ENCODE data around the gene AXDND1.

DNA sequence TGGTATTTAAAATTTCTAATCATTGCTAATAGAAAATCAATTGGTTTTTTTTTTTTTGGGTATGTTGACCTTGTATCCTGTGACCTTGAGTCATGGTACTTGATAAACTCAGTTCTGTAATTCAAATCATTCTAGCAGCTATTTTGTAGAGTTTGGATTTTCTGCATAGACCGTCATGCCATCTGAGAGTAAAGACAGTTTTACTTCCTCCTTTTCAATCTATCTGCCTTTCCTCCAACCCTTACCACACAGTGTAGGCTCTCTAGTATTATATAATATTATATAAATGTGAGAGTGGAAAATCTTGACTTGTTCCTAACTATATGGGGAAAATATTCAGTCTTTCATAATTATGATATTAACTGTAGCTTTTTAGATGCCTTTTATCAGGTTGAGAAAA, 232.9 kb downstream of the AXDND1 start:
- TF ChIP-seq SIN3A (conservative IDR thresholded peaks at IDR 0.05 in 1 of 2, IDR thresholded peaks at IDR 0.05 in 1 of 2; ENCODE audit: low read depth in 1 of 2, low read length in 2 of 2) = no peak
- TF ChIP-seq, protein P1, sequence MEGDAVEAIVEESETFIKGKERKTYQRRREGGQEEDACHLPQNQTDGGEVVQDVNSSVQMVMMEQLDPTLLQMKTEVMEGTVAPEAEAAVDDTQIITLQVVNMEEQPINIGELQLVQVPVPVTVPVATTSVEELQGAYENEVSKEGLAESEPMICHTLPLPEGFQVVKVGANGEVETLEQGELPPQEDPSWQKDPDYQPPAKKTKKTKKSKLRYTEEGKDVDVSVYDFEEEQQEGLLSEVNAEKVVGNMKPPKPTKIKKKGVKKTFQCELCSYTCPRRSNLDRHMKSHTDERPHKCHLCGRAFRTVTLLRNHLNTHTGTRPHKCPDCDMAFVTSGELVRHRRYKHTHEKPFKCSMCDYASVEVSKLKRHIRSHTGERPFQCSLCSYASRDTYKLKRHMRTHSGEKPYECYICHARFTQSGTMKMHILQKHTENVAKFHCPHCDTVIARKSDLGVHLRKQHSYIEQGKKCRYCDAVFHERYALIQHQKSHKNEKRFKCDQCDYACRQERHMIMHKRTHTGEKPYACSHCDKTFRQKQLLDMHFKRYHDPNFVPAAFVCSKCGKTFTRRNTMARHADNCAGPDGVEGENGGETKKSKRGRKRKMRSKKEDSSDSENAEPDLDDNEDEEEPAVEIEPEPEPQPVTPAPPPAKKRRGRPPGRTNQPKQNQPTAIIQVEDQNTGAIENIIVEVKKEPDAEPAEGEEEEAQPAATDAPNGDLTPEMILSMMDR (IDR thresholded peaks at IDR 0.05; ENCODE audit: control extremely low read depth in 1 of 3, insufficient read depth in 1 of 3, low read depth in 1 of 3, low read length in 3 of 3) = no peak
- TF ChIP-seq ZNF274 (IDR thresholded peaks at IDR 0.05; ENCODE audit: borderline replicate concordance, extremely low read depth, low read length) = no peak
- no peak for TF ChIP-seq RFX5 (IDR thresholded peaks at IDR 0.05; ENCODE audit: borderline replicate concordance, low read depth, low read length)
